OCI-LY7 (cell line): ENCODE results near the gene TMEM213. TPM values are rescaled to one million over a fixed set of nuclear protein-coding genes. Genes with fewer than 3 reads are reported as not detected.

Source experiments
- BruUV-seq: library from RNA; stranded (reverse); fragments of 400-500 nt; replicated peaks from 2 replicates; lab custom pipeline; 2021; lab: Mats Ljungman, UMichigan
- CTCF ChIA-PET: fragments of 300-600 bp; sonication (Branson Sonifier 250); formaldehyde crosslinking; loops from one replicate; lab custom pipeline; 2022; ENCODE audit warnings: antibody characterized with exemption; ENCODE audit not compliant: unreplicated experiment; lab: Charles Lee
- POLR2A ChIA-PET: fragments of 300-600 bp; sonication (Branson Sonifier 250); formaldehyde crosslinking; loops from one replicate; lab custom pipeline; 2022; ENCODE audit warnings: antibody characterized with exemption; lab: Charles Lee
- DNase-seq: peaks from one replicate; pipeline ENCODE4 v3.0.0-alpha.2; 2015; ENCODE audit warnings: low spot score
- H2AFZ ChIP-seq: fragments of 200-600 bp; sonication (generic), shearing (Covaris generic); 2 replicates; pipeline ENCODE4 v1.6.1; 2014; ENCODE audit warnings: mild to moderate bottlenecking, antibody characterized with exemption, low read length, moderate library complexity
- H3K27ac ChIP-seq: fragments of 200-600 bp; sonication (generic); 2 replicates; pipeline ENCODE4 v1.5.1; 2014; ENCODE audit warnings: mixed run types, low read depth, mild to moderate bottlenecking, moderate library complexity, low read length, inconsistent platforms; ENCODE audit not compliant: poor library complexity, severe bottlenecking
- H3K36me3 ChIP-seq: fragments of 200-600 bp; sonication (generic); 2 replicates; pipeline ENCODE4 v1.6.1; 2014; ENCODE audit warnings: mild to moderate bottlenecking, antibody characterized with exemption, low read length, moderate library complexity, mixed read lengths; ENCODE audit not compliant: insufficient read depth
- H3K4me1 ChIP-seq: fragments of 200-600 bp; sonication (generic); 2 replicates; pipeline ENCODE4 v1.5.1; 2014; ENCODE audit warnings: mild to moderate bottlenecking, low read length; ENCODE audit not compliant: insufficient read depth, poor library complexity, severe bottlenecking
- H3K4me2 ChIP-seq: fragments of 200-600 bp; sonication (generic); 2 replicates; pipeline ENCODE4 v1.6.1; 2014; ENCODE audit warnings: mild to moderate bottlenecking, low read length
- H3K4me3 ChIP-seq: fragments of 200-600 bp; sonication (generic); 2 replicates; pipeline ENCODE4 v1.5.1; 2014; ENCODE audit warnings: mild to moderate bottlenecking, low read depth, low read length; ENCODE audit not compliant: poor library complexity, severe bottlenecking
- H3K79me2 ChIP-seq: fragments of 200-600 bp; sonication (generic); 2 replicates; pipeline ENCODE4 v1.6.1; 2016; ENCODE audit warnings: low read depth, mild to moderate bottlenecking, low read length, moderate library complexity, mixed read lengths; ENCODE audit not compliant: insufficient read depth
- H3K9me2 ChIP-seq: fragments of 200-600 bp; sonication (generic); 2 replicates; pipeline ENCODE4 v1.6.1; 2016; ENCODE audit warnings: mild to moderate bottlenecking, low read length, mixed read lengths; ENCODE audit not compliant: insufficient read depth
- H3K9me3 ChIP-seq: fragments of 200-600 bp; sonication (generic); 2 replicates; pipeline ENCODE4 v1.6.1; 2014; ENCODE audit warnings: mild to moderate bottlenecking, mixed run types, low read length, mixed read lengths
- H4K20me1 ChIP-seq: fragments of 200-600 bp; sonication (generic); 2 replicates; pipeline ENCODE4 v1.6.1; 2014; ENCODE audit warnings: mild to moderate bottlenecking, antibody characterized with exemption, low read length, moderate library complexity, mixed read lengths; ENCODE audit not compliant: insufficient read depth
- EZH2phosphoT487 ChIP-seq: fragments of 200-600 bp; sonication (generic); IDR thresholded peaks from 2 replicates; pipeline ENCODE4 v1.6.1; 2018; ENCODE audit warnings: low read depth, borderline replicate concordance, mild to moderate bottlenecking, mixed run types, antibody characterized with exemption, low read length, moderate library complexity, mixed read lengths
- intact Hi-C: fragments of 100-400 bp; cut with micrococcal nuclease; formaldehyde crosslinking; loops from one replicate; pipeline ENCODE4 v1.10.0; 2022; ENCODE audit not compliant: unreplicated experiment
- total RNA-seq, 2 experiments: library from RNA; depleted of rRNA in 1 of 2; stranded (reverse); fragments of >200 nt in 1 of 2; shearing (Covaris generic) in 1 of 2; gene quantifications; 2 replicates each; pipeline ENCODE4 v1.2.3, GENCODE V29; 2014 to 2022
- TF ChIP-seq, protein P1 (sequence below): fragments of 200-600 bp; sonication (generic); conservative IDR thresholded peaks from 2 replicates; pipeline ENCODE4 v1.5.1; 2014; ENCODE audit warnings: mild to moderate bottlenecking, antibody characterized with exemption, low read length, moderate library complexity, mixed read lengths

The TMEM213 gene
- total RNA-seq, 2 experiments from 2014 or later: not detected

DNA sequence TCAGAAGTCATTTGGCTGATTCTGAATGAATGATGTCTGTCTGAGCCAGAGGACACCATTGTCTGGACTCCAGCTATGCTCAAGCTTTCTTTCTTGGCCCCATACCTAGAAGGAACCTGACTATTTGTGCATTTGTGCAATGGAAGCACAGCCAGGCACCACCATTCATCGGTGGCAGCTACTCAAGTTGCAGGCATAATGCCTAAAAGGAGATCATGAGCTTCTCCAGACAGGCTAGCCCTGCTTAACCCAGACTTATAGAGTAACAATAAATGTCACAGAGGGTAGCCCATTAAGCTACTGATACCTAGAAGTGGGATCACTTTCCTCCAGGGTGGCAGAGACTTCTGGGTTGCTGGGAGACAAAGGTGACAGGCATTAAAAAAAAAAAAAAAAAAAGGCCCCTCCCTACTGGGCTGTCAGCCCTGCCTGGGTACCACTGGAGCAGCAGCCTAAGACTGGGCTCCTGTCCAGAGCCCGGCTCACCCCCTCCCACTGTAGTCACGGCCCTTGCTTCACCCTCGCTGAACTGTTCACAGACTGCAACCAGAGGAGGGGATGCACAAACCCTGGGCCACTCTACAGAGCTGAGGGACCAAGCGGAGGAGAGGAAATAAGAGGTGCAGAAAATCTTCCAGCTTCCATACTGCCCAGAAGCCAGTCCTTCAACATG, 75.6 kb downstream of the TMEM213 start:
- CTCF ChIA-PET: no interaction called here

GRCh38 chr7:138875794-138876193, 78.0 kb downstream of the TMEM213 start:
- H3K4me1 ChIP-seq: no peaks in the 10 kb centered on the region
- H3K4me3 ChIP-seq: no peak overlapping the region
- no peak overlapping the region for H2AFZ ChIP-seq
- POLR2A ChIA-PET: no interaction called here
- CTCF ChIA-PET: no interaction called here
- BruUV-seq: no TSS peak
- H3K36me3 ChIP-seq: no peaks in the 10 kb centered on the region
- no peak for TF ChIP-seq EZH2phosphoT487
- TF ChIP-seq, protein P1, sequence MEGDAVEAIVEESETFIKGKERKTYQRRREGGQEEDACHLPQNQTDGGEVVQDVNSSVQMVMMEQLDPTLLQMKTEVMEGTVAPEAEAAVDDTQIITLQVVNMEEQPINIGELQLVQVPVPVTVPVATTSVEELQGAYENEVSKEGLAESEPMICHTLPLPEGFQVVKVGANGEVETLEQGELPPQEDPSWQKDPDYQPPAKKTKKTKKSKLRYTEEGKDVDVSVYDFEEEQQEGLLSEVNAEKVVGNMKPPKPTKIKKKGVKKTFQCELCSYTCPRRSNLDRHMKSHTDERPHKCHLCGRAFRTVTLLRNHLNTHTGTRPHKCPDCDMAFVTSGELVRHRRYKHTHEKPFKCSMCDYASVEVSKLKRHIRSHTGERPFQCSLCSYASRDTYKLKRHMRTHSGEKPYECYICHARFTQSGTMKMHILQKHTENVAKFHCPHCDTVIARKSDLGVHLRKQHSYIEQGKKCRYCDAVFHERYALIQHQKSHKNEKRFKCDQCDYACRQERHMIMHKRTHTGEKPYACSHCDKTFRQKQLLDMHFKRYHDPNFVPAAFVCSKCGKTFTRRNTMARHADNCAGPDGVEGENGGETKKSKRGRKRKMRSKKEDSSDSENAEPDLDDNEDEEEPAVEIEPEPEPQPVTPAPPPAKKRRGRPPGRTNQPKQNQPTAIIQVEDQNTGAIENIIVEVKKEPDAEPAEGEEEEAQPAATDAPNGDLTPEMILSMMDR: no peak
- no peaks in the 10 kb centered on the region for H3K79me2 ChIP-seq
- no peak for DNase-seq
- H3K9me3 ChIP-seq: no peaks in the 10 kb centered on the region
- H3K27ac ChIP-seq: no peak overlapping the region
- no peaks in the 10 kb centered on the region for H3K9me2 ChIP-seq
- H3K4me2 ChIP-seq: no peak overlapping the region
- no peaks in the 10 kb centered on the region for H4K20me1 ChIP-seq
- intact Hi-C loops: no loop called here

More for the DNA sequence above, 75.6 kb downstream of the TMEM213 start:
- no TSS peak for BruUV-seq
- no peaks in the 10 kb centered on the region for H4K20me1 ChIP-seq
- intact Hi-C loops: no loop called here
- H3K27ac ChIP-seq: no peak overlapping the region
- no peaks in the 10 kb centered on the region for H3K4me1 ChIP-seq
- no peak overlapping the region for H3K4me2 ChIP-seq
- no peak for TF ChIP-seq EZH2phosphoT487
- TF ChIP-seq, protein P1: no peak
- POLR2A ChIA-PET: interaction anchor here (0.7 to 0.8 kb wide), 3 partner anchors 24 to 393 kb away, joined by 3 to 6 read pairs (median 3); no protein-coding TSS in a partner anchor
- H3K36me3 ChIP-seq: no peaks in the 10 kb centered on the region
- no peak overlapping the region for H2AFZ ChIP-seq
- DNase-seq: no peak
- H3K9me2 ChIP-seq: no peaks in the 10 kb centered on the region
- H3K9me3 ChIP-seq: no peaks in the 10 kb centered on the region
- H3K4me3 ChIP-seq: no peak overlapping the region
- H3K79me2 ChIP-seq: no peaks in the 10 kb centered on the region

DNA sequence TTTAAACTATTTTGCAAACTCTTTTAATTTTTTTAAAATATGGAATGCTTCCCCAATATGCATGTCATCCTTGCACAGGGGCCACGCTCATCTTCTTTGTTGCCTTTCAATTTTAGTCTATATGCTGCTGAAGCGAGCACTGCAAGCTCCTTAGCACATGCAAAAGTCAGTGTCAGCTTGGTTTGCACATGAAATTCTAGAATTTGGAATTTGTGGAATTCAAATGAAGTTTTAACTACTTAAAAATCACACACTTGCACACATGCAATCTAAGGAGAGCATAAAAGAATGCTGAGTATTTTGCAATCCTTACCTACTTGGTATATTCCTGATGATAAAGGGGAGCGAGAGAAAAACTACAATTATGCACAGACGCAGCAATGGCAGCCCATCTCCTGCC, 78.5 kb downstream of the TMEM213 start:
- POLR2A ChIA-PET: no interaction called here
- H3K4me3 ChIP-seq: no peak overlapping the region
- no peak overlapping the region for H3K27ac ChIP-seq
- no peak for DNase-seq
- no TSS peak for BruUV-seq
- no peaks in the 10 kb centered on the region for H3K79me2 ChIP-seq
- H2AFZ ChIP-seq: no peak overlapping the region
- H3K4me2 ChIP-seq: no peak overlapping the region
- H3K4me1 ChIP-seq: no peaks in the 10 kb centered on the region
- H4K20me1 ChIP-seq: no peaks in the 10 kb centered on the region
- CTCF ChIA-PET: no interaction called here
- no peaks in the 10 kb centered on the region for H3K9me2 ChIP-seq
- H3K9me3 ChIP-seq: no peaks in the 10 kb centered on the region
- intact Hi-C loops: no loop called here
- no peaks in the 10 kb centered on the region for H3K36me3 ChIP-seq
- no peak for TF ChIP-seq EZH2phosphoT487
- TF ChIP-seq, protein P1: no peak
